ENCODE results near the gene SLC6A4.
A peak's percentile ranks its signal among the peaks of the same experiment; 100 is the strongest.

SLC6A4 gene

DNA sequence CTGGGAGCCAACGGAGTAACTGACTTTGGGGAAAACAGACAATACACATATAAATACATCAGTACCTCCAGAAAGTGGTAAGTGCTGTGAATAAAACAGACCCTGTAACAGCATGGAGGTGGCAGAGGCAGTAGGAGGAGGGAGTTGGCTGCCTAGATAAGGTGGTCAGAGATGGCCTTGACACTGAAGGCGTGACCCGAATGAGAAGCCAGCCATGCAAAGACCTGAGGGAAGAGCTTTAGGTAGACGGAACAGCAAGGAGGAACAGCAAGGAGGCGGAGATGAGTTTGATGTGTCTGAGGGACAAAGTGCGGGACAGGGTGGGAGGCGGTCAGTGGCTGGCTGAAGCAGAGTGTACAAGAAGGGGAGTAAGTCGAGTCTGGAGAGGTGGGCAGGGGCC, 8.1 kb upstream of the SLC6A4 start:
- peaks cover 26% of the 10 kb centered on the region for H3K36me3 Mint-ChIP-seq (ENCODE audit: low read depth)
- H3K9me3 Mint-ChIP-seq = peaks cover 16% of the 10 kb centered on the region
- no peak for TF ChIP-seq CTCF (IDR thresholded peaks at IDR 0.05)
- no peak overlapping the region for H3K27ac Mint-ChIP-seq
- H3K4me3 Mint-ChIP-seq = no peak overlapping the region
- H3K4me1 Mint-ChIP-seq = peaks cover 3% of the 10 kb centered on the region
- peaks cover 36% of the 10 kb centered on the region for H3K27me3 Mint-ChIP-seq (ENCODE audit: low read depth, poor library complexity)
- DNase-seq = no peak

DNA sequence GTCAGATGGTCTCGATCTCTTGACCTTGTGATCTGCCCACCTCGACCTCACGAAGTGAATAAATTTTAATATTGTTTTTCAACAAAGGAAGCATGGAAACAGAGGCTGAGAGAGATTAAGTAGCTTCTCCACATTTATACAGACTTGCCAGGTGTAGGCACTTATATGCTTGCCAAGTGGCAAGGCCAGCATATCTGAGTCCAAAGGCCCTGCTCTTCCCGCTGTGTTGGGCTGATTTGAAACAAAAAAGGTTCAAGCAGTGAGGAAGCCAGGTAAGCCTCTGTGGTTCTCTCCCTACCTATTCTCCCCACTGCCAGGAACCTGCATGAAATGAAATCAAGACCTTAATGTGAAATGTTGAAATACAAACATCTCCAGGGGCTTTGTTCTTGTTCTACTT, 7.5 kb upstream of the SLC6A4 start:
- H3K4me3 Mint-ChIP-seq = no peak overlapping the region
- peaks cover 16% of the 10 kb centered on the region for H3K9me3 Mint-ChIP-seq
- DNase-seq = no peak
- no peak overlapping the region for H3K27ac Mint-ChIP-seq
- H3K27me3 Mint-ChIP-seq (ENCODE audit: low read depth, poor library complexity) = peaks cover 42% of the 10 kb centered on the region
- H3K36me3 Mint-ChIP-seq (ENCODE audit: low read depth) = peaks cover 20% of the 10 kb centered on the region
- TF ChIP-seq CTCF (IDR thresholded peaks at IDR 0.05) = no peak
- peaks cover 9% of the 10 kb centered on the region for H3K4me1 Mint-ChIP-seq

GRCh38 chr17:30241051-30241450, 5.6 kb upstream of the SLC6A4 start:
- H3K27ac Mint-ChIP-seq = no peak overlapping the region
- peaks cover 61% of the 10 kb centered on the region for H3K27me3 Mint-ChIP-seq (ENCODE audit: low read depth, poor library complexity)
- TF ChIP-seq CTCF (IDR thresholded peaks at IDR 0.05) = no peak
- H3K4me3 Mint-ChIP-seq = no peak overlapping the region
- peaks cover 16% of the 10 kb centered on the region for H3K9me3 Mint-ChIP-seq
- H3K4me1 Mint-ChIP-seq = peaks cover 18% of the 10 kb centered on the region
- peaks cover 5% of the 10 kb centered on the region for H3K36me3 Mint-ChIP-seq (ENCODE audit: low read depth)
- no peak for DNase-seq

DNA sequence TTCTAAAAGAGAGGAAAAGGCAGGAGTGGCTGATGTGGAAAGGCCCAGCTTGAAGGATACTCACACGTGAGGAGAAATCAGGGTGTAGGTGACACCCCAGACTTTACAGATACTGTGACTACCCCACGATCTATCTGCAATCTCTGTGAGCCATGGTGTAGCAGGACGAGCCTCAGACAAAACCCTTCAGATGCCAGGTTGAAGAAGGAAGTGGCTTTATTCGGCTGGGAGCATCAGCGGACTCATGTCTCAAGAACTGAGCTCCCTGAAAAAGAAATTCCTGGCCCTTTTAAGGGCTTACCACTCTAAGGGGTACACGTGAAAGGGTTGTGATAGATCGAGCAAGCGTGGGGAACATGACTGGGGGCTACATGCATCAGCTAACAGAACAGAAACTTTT, 4.7 kb upstream of the SLC6A4 start:
- H3K27me3 Mint-ChIP-seq (ENCODE audit: low read depth, poor library complexity) = peaks cover 70% of the 10 kb centered on the region
- no peak overlapping the region for H3K4me3 Mint-ChIP-seq
- peaks cover 22% of the 10 kb centered on the region for H3K4me1 Mint-ChIP-seq
- H3K27ac Mint-ChIP-seq = no peak overlapping the region
- peaks cover 16% of the 10 kb centered on the region for H3K9me3 Mint-ChIP-seq
- H3K36me3 Mint-ChIP-seq (ENCODE audit: low read depth) = peaks cover 5% of the 10 kb centered on the region
- no peak for TF ChIP-seq CTCF (IDR thresholded peaks at IDR 0.05)
- DNase-seq = no peak

DNA sequence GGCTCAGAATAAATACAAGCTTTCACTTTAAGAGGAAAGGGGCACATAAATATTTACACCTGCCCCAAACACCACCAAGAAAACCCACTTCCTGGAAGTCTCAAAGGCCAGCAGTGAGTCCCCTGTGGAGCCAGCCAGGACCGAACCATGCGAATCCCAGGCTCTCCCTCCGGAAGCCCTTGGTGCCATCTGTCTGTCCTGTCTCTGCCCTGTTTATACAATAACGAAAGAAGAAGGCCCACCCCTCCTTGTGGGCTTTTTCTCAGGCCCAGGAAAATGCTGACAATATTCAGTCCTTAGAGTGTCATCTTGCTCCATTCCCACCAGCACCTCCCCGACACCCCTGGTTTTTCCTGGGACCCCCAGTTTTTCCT, 3.6 kb upstream of the SLC6A4 start:
- no peak for DNase-seq
- Mint-ChIP-seq H3K27me3 (ENCODE audit: low read depth, poor library complexity) (peaks cover 81% of the 10 kb centered on the region), H3K27ac (no peak overlapping the region)

More for the DNA sequence above, 3.6 kb upstream of the SLC6A4 start:
- no peak for TF ChIP-seq CTCF (IDR thresholded peaks at IDR 0.05)
- H3K36me3 Mint-ChIP-seq (ENCODE audit: low read depth) = peaks cover 5% of the 10 kb centered on the region
- peaks cover 21% of the 10 kb centered on the region for H3K9me3 Mint-ChIP-seq
- peak overlapping the region; percentile 79 for H3K4me3 Mint-ChIP-seq
- peaks cover 29% of the 10 kb centered on the region for H3K4me1 Mint-ChIP-seq
